ENCODE results near the gene FOXP1. TPM values are rescaled to one million over a fixed set of nuclear protein-coding genes. Genes with fewer than 3 reads are reported as not detected.

The FOXP1 gene
- total RNA-seq, 1 donor from 2014 or later = 107 TPM

- Histone ChIP-seq H3K79me2 (ENCODE audit: insufficient read depth, low read length) (peaks cover 84% of the 10 kb centered on the region), H3K27ac (ENCODE audit: low read depth, low read length) (no peak overlapping the region), H4K20me1 (ENCODE audit: insufficient read depth, low read length) (peaks cover 20% of the 10 kb centered on the region), H3K36me3 (ENCODE audit: insufficient read depth, low read length) (no peaks in the 10 kb centered on the region), H2AFZ (ENCODE audit: low read depth, low read length) (no peak overlapping the region), H3K4me1 (ENCODE audit: insufficient read depth, low read length) (peaks cover 33% of the 10 kb centered on the region), H3K9me3 (ENCODE audit: insufficient read depth, low read depth, low read length) (no peaks in the 10 kb centered on the region), H3K27me3 (ENCODE audit: insufficient read depth, low read length) (no peaks in the 10 kb centered on the region), H3K4me2 (ENCODE audit: low read length) (no peak overlapping the region), H3K4me3 (ENCODE audit: insufficient read depth, low read depth, low read length) (no peak overlapping the region), H3K9ac (ENCODE audit: low read length) (no peak overlapping the region)
- Mint-ChIP-seq H3K27ac (ENCODE audit: unreplicated experiment) (no peak overlapping the region), H3K4me3 (ENCODE audit: unreplicated experiment) (peak overlapping the region; percentile 28), H3K9me3 (ENCODE audit: unreplicated experiment) (no peaks in the 10 kb centered on the region), H3K36me3 (ENCODE audit: low read depth, unreplicated experiment) (peaks cover 7% of the 10 kb centered on the region), H3K27me3 (ENCODE audit: low read depth, unreplicated experiment) (no peaks in the 10 kb centered on the region), H3K4me1 (ENCODE audit: low read depth, unreplicated experiment) (peaks cover 44% of the 10 kb centered on the region)
- FAIRE-seq (no peak), DNase-seq (ENCODE audit: low read depth) (no peak)
- TF ChIP-seq, protein P1, sequence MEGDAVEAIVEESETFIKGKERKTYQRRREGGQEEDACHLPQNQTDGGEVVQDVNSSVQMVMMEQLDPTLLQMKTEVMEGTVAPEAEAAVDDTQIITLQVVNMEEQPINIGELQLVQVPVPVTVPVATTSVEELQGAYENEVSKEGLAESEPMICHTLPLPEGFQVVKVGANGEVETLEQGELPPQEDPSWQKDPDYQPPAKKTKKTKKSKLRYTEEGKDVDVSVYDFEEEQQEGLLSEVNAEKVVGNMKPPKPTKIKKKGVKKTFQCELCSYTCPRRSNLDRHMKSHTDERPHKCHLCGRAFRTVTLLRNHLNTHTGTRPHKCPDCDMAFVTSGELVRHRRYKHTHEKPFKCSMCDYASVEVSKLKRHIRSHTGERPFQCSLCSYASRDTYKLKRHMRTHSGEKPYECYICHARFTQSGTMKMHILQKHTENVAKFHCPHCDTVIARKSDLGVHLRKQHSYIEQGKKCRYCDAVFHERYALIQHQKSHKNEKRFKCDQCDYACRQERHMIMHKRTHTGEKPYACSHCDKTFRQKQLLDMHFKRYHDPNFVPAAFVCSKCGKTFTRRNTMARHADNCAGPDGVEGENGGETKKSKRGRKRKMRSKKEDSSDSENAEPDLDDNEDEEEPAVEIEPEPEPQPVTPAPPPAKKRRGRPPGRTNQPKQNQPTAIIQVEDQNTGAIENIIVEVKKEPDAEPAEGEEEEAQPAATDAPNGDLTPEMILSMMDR (IDR thresholded peaks at IDR 0.05; ENCODE audit: insufficient read depth, low read depth, low read length) = no peak
- TF ChIP-seq EZH2 (IDR thresholded peaks at IDR 0.05; ENCODE audit: insufficient read depth, low read length) = no peak
Measured at GRCh38 chr3:71125738-71126137, 457.8 kb downstream of the FOXP1 start.

DNA sequence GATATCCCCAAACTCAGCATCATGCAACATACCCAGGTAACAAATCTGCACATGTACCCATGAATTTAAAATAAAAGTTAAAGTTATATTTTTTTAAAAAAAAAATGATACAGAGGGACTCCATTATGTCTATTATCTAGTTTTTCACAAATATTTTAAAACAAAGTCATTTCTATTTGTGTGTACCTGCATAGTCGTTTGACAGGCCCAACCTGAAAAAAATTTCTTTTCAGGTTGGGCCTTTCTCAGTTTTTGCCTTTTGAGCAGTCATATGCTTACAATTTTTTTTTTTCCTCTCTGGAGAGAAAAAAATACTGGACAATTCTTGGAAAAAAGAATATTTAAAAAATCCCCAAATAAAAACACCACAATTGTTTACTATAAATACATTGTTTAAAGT is 459.5 kb downstream of the FOXP1 start:
- H3K27ac ChIP-seq (ENCODE audit: low read depth, low read length) = no peak overlapping the region
- no peak overlapping the region for H3K4me2 ChIP-seq (ENCODE audit: low read length)
- Mint-ChIP-seq H3K9me3 (ENCODE audit: unreplicated experiment) (no peaks in the 10 kb centered on the region), H3K4me3 (ENCODE audit: unreplicated experiment) (no peak overlapping the region), H3K27me3 (ENCODE audit: low read depth, unreplicated experiment) (no peaks in the 10 kb centered on the region), H3K36me3 (ENCODE audit: low read depth, unreplicated experiment) (peaks cover 7% of the 10 kb centered on the region), H3K4me1 (ENCODE audit: low read depth, unreplicated experiment) (peaks cover 43% of the 10 kb centered on the region), H3K27ac (ENCODE audit: unreplicated experiment) (no peak overlapping the region)
- H3K36me3 ChIP-seq (ENCODE audit: insufficient read depth, low read length) = no peaks in the 10 kb centered on the region
- H3K79me2 ChIP-seq (ENCODE audit: insufficient read depth, low read length) = peaks cover 83% of the 10 kb centered on the region
- peaks cover 27% of the 10 kb centered on the region for H3K4me1 ChIP-seq (ENCODE audit: insufficient read depth, low read length)
- no peak for FAIRE-seq
- DNase-seq (ENCODE audit: low read depth) = no peak
- H3K27me3 ChIP-seq (ENCODE audit: insufficient read depth, low read length) = no peaks in the 10 kb centered on the region
- no peaks in the 10 kb centered on the region for H3K9me3 ChIP-seq (ENCODE audit: insufficient read depth, low read depth, low read length)
- no peak overlapping the region for H2AFZ ChIP-seq (ENCODE audit: low read depth, low read length)
- no peak overlapping the region for H3K9ac ChIP-seq (ENCODE audit: low read length)
- no peak for TF ChIP-seq EZH2 (IDR thresholded peaks at IDR 0.05; ENCODE audit: insufficient read depth, low read length)
- TF ChIP-seq, protein P1 (IDR thresholded peaks at IDR 0.05; ENCODE audit: insufficient read depth, low read depth, low read length) = no peak
- H4K20me1 ChIP-seq (ENCODE audit: insufficient read depth, low read length) = peaks cover 32% of the 10 kb centered on the region
- H3K4me3 ChIP-seq (ENCODE audit: insufficient read depth, low read depth, low read length) = no peak overlapping the region

GRCh38 chr3:71122641-71123040 is 460.9 kb downstream of the FOXP1 start:
- Histone ChIP-seq H3K9ac (ENCODE audit: low read length) (no peak overlapping the region), H3K4me3 (ENCODE audit: insufficient read depth, low read depth, low read length) (no peak overlapping the region), H3K27ac (ENCODE audit: low read depth, low read length) (no peak overlapping the region), H3K4me1 (ENCODE audit: insufficient read depth, low read length) (peaks cover 18% of the 10 kb centered on the region), H3K9me3 (ENCODE audit: insufficient read depth, low read depth, low read length) (no peaks in the 10 kb centered on the region), H3K4me2 (ENCODE audit: low read length) (no peak overlapping the region), H3K27me3 (ENCODE audit: insufficient read depth, low read length) (no peaks in the 10 kb centered on the region), H2AFZ (ENCODE audit: low read depth, low read length) (no peak overlapping the region), H4K20me1 (ENCODE audit: insufficient read depth, low read length) (peaks cover 32% of the 10 kb centered on the region), H3K36me3 (ENCODE audit: insufficient read depth, low read length) (no peaks in the 10 kb centered on the region), H3K79me2 (ENCODE audit: insufficient read depth, low read length) (peaks cover 80% of the 10 kb centered on the region)
- Mint-ChIP-seq H3K27me3 (ENCODE audit: low read depth, unreplicated experiment) (no peaks in the 10 kb centered on the region), H3K9me3 (ENCODE audit: unreplicated experiment) (no peaks in the 10 kb centered on the region), H3K36me3 (ENCODE audit: low read depth, unreplicated experiment) (peaks cover 10% of the 10 kb centered on the region), H3K4me3 (ENCODE audit: unreplicated experiment) (no peak overlapping the region), H3K4me1 (ENCODE audit: low read depth, unreplicated experiment) (peaks cover 33% of the 10 kb centered on the region), H3K27ac (ENCODE audit: unreplicated experiment) (no peak overlapping the region)
- FAIRE-seq (no peak), DNase-seq (ENCODE audit: low read depth) (no peak)
- TF ChIP-seq EZH2 (IDR thresholded peaks at IDR 0.05; ENCODE audit: insufficient read depth, low read length) = no peak
- TF ChIP-seq, protein P1 (IDR thresholded peaks at IDR 0.05; ENCODE audit: insufficient read depth, low read depth, low read length) = no peak

Data from astrocyte (in vitro differentiated cells and primary cell).